Muscle of back (tissue), 11 donors: ENCODE data around the gene CRYGS. TPM values are rescaled to one million over a fixed set of nuclear protein-coding genes. Genes with fewer than 3 reads are reported as not detected.
"Not testable (repeated sequence)": the region's sequence is repeated elsewhere in the genome, so short reads cannot be mapped to it uniquely, and the experiment has no call there.

ENCODE experiments used
- DNase-seq, 3 donors: peaks; one replicate each; pipeline versions ENCODE4 v3.0.0 to v3.0.0-alpha.2; 2013
- polyA plus RNA-seq, 10 donors: library from polyadenylated mRNA; unstranded; fragments of 120-200 nt; gene quantifications; one replicate each; pipeline ENCODE4 v1.2.1, GENCODE V29; 2013; ENCODE audit not compliant: insufficient read length in 10 of 10

Gene CRYGS
- polyA plus RNA-seq, 10 donors, result 1.6 to 5.1 (median 2.4) TPM

DNA sequence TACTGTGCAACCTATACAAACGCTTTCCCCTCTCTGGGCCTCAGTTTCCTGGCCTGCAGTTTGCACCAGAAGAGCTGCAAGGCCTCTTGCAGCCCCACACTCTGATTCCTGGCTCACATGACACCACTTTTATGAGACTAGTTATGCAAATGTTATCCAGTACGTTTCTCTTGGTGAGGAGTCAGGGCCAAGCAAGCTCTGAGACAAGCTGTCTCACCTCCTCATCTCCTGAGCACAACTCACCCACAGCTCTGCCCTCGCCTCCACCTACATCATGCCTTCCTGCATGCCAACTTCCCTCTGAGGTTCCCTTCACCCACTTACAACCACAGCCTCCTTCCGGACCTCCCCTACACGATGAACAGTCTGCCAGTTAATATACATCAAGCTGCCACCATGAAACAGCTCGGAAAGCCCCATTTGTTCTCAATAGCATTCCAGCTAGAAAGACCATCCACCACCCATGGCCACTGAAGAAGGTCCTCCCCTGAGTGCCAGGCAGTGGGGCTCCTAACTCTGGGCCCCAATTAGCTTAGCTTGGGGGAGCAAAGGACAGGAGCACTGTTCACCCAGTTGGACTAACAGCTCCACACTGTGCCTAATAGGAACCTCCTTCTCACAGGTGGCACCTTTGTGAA is 25.0 kb downstream of the CRYGS start:
- no peak for DNase-seq

- DNase-seq, result no peak
These were observed 27.0 kb downstream of the CRYGS start for GRCh38 chr3:186517218-186517617.

DNA sequence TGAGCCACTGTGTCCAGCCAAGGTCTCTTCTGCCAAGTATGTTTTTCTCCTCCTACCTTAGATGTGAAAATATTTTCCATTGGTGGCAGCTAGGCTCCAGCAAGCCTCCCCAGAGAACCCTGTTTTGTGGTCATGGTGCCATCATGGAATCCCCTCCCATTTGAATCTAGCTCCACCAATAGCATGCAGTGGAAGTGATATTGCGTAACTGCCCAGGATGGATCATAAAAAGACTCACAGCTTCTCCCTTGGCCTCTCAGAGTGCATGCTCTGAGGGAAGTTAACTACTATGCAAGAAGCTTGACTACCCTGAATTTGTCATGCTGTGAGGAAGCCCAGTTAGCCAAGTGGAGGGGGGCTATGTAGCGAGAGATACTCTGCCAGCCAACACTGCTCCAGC is 27.5 kb downstream of the CRYGS start:
- DNase-seq, result no peak

DNA sequence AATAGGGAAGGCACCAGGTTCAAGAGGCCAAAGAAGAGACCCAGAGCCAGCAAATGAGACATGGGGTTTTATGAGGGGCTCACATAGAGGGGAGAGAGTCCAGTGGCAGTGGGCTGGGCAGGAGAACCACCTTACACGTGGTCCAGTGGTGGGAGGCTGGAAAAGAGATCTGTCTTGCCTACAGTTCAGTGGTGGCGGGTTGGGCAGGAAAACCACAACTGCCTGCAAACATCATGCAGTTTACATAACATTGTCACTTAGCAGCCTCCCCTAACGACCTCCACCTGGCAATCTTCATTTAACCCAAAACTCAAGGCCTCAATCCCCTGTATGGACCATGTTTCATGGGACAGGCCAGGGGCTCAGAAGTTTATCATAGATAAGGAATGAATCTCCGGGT is 29.1 kb downstream of the CRYGS start:
- DNase-seq, result no peak

GRCh38 chr3:186514296-186515002 is 29.7 kb downstream of the CRYGS start:
- no peak for DNase-seq

GRCh38 chr3:186513386-186513785 is 30.8 kb downstream of the CRYGS start:
- DNase-seq, result no peak

DNA sequence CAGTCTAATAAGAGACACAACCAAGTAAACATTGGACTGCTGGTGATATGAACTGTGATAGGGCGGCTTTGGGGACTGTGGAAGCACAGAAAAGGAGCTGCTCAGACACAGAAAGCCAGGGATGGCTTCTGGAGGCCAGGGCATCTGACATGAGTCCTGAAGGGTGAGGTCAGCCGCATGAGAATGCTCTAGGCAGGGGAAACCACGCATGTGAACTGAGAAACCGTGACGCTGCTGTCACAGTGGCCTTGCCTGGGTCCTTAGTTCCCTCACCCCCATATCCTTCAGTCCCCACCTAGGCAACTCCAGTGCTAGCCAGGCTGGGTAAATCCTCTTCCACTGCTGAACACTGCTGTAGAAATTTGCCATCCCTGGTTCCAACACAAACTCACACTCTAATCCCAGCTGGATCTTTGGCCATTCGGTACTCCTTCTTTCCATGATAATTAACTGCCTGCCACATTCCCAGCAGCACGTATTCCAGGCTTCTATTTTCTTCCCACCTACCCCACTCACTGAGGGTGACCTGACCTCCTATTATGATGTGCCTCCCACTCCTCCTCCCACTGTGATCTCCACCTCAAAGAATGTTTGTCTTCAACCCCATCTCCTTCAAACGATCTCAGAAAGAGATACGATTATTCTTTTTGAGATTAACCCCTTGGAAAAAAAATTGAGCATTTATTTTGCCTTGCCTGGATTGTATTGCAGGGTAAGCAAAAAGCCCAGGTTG is 31.4 kb downstream of the CRYGS start:
- DNase-seq, result no peak

DNA sequence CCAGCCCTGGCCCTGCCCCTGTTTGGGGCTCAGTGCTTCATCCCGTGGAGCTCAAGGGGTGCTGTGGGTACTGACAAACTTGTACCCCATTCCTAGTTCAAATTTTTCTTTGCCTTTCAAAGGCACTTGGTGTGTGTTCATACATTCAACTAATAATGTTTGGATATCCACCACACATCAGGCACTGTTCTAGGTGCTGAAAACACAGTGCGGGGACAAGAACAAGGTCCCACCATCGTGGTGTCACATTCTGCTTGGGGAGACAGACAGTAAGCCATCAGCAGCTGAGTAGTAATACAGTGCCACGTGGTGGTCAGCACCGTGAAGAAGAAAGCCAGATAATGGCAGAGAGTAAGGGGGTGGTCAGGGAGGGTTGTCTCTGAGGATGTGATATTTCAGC is 32.5 kb downstream of the CRYGS start:
- no peak for DNase-seq

DNA sequence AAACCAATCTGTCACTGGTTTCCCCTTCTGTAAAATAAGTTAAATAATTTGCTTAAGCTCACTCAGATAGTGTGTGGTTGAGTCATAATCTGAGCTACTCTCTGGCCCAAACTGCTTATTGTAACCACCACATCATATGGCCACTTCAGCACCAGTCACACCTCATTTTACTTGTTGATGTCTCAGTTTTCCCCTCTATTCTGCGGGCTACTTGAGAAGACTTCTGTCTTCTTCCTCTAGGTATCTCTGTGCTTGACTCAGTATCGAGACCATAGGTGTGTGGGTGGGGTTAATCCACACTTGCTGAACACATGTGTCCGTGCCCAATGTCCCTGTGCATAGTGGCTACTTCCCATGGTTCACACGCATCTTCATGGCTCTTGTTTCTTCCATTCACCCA is 32.9 kb downstream of the CRYGS start:
- no peak for DNase-seq

- no peak for DNase-seq
These were observed 33.7 kb downstream of the CRYGS start for GRCh38 chr3:186510374-186511079.

DNA sequence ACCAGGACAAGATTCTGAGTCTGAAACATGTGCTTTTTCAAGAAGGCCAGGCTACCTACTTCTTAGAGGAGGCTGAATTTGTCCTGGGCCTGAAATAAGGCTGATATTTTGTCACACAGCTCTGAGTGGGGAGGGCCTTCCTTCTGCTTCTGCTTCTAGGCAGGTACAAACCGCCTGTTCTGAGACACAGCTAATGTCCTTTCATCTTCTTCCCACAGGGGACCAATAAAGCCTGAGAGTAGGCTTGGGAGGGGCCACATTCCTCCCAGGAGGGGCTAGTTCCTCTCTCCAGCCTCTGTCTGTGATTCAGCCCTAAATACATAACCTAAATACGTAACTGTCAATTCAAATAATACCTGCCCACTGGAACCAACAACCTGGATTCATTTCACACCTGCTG is 34.8 kb downstream of the CRYGS start:
- DNase-seq, result no peak

DNA sequence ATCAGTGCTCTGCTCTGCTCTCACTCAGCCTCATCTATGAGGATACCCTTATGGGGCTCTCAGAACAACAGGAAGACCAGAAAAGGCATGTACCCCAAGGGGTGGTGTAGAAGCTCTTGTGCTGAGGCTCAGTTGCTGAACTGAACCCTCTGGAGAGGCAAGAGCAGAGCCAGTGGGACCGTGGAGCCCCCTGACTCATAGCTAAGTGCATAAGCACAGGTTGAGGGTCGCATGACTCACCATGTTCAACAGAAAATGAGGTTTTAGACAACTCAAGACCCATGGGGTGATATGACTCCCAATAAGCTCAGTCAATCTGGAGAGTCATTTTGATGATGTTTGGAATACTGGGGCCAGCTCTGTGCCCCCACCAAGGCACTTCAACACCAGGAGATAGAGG is 37.3 kb downstream of the CRYGS start:
- DNase-seq, result no peak

DNA sequence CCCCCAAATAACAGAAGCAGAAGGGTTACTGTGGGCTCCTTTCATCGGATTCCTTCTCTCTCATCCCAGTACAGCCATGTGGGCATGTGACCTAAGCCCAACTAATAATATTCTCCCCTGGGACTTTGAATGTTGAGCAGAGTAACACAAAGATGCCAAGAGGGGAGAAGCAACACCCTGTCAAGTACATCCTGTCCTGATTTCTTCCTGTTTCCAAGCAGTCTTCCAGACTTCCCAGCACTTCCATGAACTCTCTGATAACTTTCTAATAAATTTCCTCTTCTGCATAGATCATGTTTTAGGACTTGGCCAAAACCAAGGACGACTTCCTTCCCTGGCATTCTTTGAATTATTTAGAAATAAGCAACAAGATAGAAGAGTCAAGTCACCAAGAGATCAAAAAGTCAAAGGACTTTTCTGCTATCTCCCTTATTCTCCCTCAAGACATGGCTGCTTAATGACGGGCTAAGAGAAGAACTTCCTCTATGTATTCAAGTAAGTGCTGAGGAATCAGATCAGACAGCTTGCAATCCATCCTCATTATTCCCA is 37.9 kb downstream of the CRYGS start:
- no peak for DNase-seq

- no peak for DNase-seq
These were observed 41.0 kb downstream of the CRYGS start for GRCh38 chr3:186502966-186503712.

GRCh38 chr3:186502138-186502948 is 41.8 kb downstream of the CRYGS start:
- no peak for DNase-seq

DNA sequence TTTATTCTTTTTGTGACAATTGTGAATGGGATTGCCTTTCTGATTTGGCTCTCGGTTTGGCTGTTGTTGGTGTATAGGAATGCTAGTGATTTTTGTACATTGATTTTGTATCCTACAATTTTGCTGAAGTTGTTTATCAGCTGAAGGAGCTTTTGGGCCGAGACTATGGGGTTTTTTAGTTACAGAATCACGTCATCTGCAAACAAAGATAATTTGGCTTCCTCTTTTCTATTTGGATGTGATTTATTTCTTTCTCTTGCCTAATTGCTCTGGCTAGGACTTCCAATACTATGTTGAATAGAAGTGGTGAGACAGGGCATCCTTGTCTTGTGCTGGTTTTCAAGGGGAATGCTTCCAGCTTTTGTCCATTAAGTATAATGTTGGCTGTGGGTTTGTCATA is 44.2 kb downstream of the CRYGS start:
- not testable (repeated sequence) for DNase-seq

- DNase-seq, result not testable (repeated sequence)
These were observed 46.2 kb downstream of the CRYGS start for GRCh38 chr3:186498022-186498421.

DNA sequence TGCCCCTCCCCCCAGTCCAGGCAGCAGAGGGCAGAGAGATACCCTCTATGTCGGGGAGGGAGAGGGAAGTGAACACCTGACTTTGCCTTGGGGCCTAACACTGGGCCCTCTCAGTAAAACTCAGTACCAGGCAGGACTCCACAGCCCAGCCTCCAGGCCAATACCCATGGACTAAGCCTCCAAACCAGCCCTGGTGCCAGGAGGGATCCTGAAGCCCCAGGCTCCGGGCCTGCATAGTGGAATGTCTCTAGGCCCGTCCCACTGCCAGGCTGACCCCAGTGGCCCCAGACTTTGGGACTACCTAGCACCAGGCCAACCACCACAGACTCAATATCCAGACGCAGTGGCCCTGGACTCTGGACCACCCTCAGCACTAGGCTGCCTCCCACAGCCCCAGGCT is 46.6 kb downstream of the CRYGS start:
- DNase-seq, result no peak

- no peak for DNase-seq
These were observed 47.5 kb downstream of the CRYGS start for GRCh38 chr3:186496635-186497034.

DNA sequence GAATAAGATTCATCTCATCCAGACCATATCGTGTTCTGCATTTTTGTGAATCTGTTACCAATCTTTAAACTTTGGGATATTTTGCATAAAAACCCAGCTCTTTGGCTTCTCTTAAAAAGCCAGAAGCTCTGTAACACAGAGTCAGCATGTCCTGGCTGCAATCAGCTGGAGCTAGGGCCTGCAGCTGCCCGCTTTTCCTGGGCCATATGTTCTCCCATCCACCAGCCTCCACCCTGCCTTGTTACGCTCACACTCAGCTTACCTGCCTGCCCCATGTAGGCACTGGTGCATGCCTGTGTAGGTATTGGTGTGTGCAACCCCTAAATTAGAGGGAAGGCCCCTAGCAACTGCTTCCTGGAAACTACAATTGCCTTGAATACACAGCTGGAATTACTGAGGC is 48.2 kb downstream of the CRYGS start:
- no peak for DNase-seq
